Immature natural killer cell (primary cell): ENCODE data around the gene DUSP19. TPM values are rescaled to one million over a fixed set of nuclear protein-coding genes. Genes with fewer than 3 reads are reported as not detected.

Experiments used
- DNase-seq, 3 donors: peaks; one replicate each; pipeline ENCODE4 v3.0.0; 2022; ENCODE audit warnings: mixed read lengths in 1 of 3
- H3K27ac Mint-ChIP-seq, 6 donors: one replicate each; pipeline ENCODE4 v1.8.0; 2020; ENCODE audit warnings: mixed read lengths in 6 of 6, mild to moderate bottlenecking in 5 of 6, inconsistent platforms in 4 of 6, moderate library complexity in 3 of 6
- H3K27me3 Mint-ChIP-seq, 3 donors: one replicate each; pipeline ENCODE4 v1.8.0; 2020 to 2021; ENCODE audit warnings: low read depth in 3 of 3, mild to moderate bottlenecking in 3 of 3, mixed read lengths in 3 of 3, moderate library complexity in 3 of 3, inconsistent platforms in 1 of 3
- H3K36me3 Mint-ChIP-seq, 3 donors: one replicate each; pipeline ENCODE4 v1.8.0; 2020; ENCODE audit warnings: mixed read lengths in 3 of 3, inconsistent platforms in 2 of 3, mild to moderate bottlenecking in 2 of 3
- H3K4me1 Mint-ChIP-seq, 2 donors: one replicate each; pipeline ENCODE4 v1.8.0; 2020; ENCODE audit warnings: inconsistent platforms in 2 of 2, mild to moderate bottlenecking in 2 of 2, mixed read lengths in 2 of 2, moderate library complexity in 1 of 2
- H3K4me3 Mint-ChIP-seq, 5 donors: one replicate each; pipeline ENCODE4 v1.8.0; 2020; ENCODE audit warnings: mild to moderate bottlenecking in 5 of 5, mixed read lengths in 5 of 5, inconsistent platforms in 3 of 5, moderate library complexity in 3 of 5
- H3K9me3 Mint-ChIP-seq, 6 donors: one replicate each; pipeline ENCODE4 v1.8.0; 2020; ENCODE audit warnings: mild to moderate bottlenecking in 6 of 6, mixed read lengths in 6 of 6, inconsistent platforms in 4 of 6, moderate library complexity in 3 of 6
- polyA plus RNA-seq, 3 donors: library from polyadenylated mRNA; unstranded; fragments of 300-500 nt; fragmentation: Illumina TruSeq; gene quantifications; one replicate each; pipeline ENCODE4 v1.2.3, GENCODE V29; 2021

DUSP19 gene
- polyA plus RNA-seq, 3 donors from 2014 or later: 0.91 to 1.3 TPM; not detected in 1

DNA sequence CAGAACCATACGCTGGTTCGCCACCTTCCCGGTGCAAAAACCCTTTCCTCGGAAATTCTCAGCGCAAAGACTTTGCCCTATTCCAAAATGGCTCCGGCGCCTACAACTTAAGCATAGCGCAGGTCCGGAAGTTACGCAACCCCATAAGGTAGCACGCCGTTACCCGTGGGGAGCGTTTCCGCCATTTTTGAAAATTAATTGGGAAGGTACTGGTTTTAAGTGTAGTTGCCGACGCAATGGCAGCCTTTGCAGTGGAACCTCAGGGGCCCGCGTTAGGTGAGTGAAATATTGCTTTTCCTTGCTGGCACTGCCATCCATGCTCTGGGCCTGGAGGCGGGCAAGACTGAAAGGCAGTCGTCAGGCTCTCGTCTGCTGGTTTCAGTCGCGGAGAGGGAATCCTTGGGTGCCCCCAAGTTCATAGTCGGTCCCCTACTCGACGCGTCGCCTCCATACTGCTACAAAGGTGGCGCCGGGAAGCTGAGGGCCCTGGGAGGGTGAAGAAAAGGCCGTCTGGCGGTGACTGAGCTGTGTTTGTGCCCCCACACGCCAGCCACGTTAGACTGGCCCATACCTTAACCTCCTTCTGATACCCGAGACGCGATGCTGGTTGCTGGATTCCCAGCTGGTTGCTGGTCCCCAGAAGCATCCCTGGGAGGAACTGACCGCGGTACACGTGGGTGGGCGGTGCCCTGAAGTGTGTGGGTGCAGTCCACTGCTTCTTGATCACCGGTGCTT, 45.8 kb downstream of the DUSP19 start, which contains the start of gene NUP35:
NUP35 (plus strand) TSS at position 222 of the 735 bp plus-strand sequence; CDS start at position 237, 15 bp downstream.
- Mint-ChIP-seq H3K36me3 (peaks cover 4 to 6% (median 5%) of the 10 kb centered on the region in 3 donors), H3K27ac (peak within 1 kb of the TSS; percentile 89 to 98 (median 95)), H3K4me1 (peaks cover 22 to 35% of the 10 kb centered on the region in 2 donors), H3K9me3 (no peaks in the 10 kb centered on the region), H3K4me3 (peak within 1 kb of the TSS; percentile 88 to 99 (median 98)), H3K27me3 (peaks cover 0 to 14% (median 3%) of the 10 kb centered on the region in 3 donors)
- DNase-seq: peak; percentile 81 to 85 (median 83)

DNA sequence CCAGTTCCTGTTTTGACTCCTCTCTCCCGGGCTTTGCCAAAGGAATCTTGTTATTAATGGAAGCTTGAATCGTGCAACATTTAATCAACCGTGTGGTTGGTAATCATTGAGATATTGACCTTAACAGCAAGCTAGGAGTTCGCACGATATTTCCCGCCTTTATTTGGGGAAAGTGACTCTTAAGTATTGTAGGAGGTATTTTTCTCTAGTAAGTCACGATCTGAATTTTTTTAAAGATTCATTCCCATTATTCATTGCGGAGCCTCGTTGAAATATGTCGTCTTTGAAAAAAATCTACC, 46.4 kb downstream of the DUSP19 start:
- Mint-ChIP-seq H3K27ac (peak overlapping the region; percentile 89 to 98 (median 95)), H3K4me3 (peak overlapping the region; percentile 88 to 99 (median 98)), H3K4me1 (peaks cover 22 to 35% of the 10 kb centered on the region in 2 donors), H3K36me3 (peaks cover 4 to 6% (median 5%) of the 10 kb centered on the region in 3 donors), H3K9me3 (no peaks in the 10 kb centered on the region), H3K27me3 (peaks cover 0 to 13% (median 3%) of the 10 kb centered on the region in 3 donors)
- no peak for DNase-seq

DNA sequence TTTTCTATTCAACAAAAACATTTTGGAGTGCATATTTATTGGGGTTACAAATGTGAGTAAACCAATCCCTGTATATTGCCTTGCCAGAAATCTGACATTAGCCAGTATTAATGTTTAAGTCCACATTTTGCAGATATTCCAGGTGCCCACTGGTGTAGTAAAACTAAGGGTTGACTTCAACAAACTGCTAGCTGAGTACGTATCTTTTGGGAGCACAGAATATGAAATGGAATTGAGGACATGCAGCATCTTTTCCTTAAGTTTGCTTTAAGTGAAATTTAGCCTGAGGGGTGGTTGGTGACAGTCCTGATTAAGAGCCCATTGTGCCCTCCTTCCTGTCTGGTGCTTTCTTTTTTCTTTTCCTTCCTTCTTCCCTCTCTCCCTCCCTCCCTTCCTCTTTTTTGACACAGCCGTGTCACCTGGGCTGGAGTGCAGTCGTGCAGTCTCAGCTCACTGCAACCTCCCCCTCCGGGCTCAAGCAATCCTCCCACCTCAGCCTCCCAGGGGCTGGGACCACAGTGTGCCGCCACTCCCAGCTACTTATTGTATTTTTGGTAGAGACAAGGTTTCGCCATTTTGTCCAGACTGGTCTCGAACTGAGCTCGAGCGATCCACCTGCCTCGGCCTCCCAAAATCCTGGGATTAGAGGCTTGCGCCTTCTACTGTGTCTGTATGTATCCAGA, 47.3 kb downstream of the DUSP19 start:
- Mint-ChIP-seq H3K27ac (peak overlapping the region in 1 of 6 donors; percentile 94), H3K9me3 (no peaks in the 10 kb centered on the region), H3K4me3 (peak overlapping the region; percentile 88 to 99 (median 98)), H3K4me1 (peaks cover 22 to 35% of the 10 kb centered on the region in 2 donors), H3K36me3 (peaks cover 4 to 6% (median 5%) of the 10 kb centered on the region in 3 donors), H3K27me3 (peaks cover 0 to 8% (median 3%) of the 10 kb centered on the region in 3 donors)
- DNase-seq: no peak

DNA sequence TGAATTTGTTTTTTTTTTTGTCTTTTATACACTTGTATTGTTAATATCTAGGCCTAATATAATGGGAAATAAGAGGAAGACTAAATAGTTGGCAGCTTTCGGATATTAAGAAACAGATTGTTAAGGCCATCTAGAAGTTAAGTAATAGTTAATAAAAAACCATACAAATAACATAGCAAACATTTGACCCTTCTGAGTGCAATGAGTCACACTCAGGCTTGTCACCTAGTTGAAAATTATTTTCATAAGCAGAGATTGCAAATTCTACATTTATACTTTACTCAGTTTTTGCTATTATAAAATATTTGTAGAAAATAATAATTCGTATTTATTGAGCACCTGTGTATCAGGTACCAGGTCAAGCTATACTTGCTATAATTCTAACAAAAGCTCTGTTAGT, 48.1 kb downstream of the DUSP19 start:
- Mint-ChIP-seq H3K9me3 (no peaks in the 10 kb centered on the region), H3K27me3 (peaks cover 0 to 6% (median 2%) of the 10 kb centered on the region in 3 donors), H3K27ac (no peak overlapping the region), H3K4me1 (peaks cover 22 to 35% of the 10 kb centered on the region in 2 donors), H3K4me3 (no peak overlapping the region), H3K36me3 (peaks cover 4 to 10% (median 5%) of the 10 kb centered on the region in 3 donors)
- DNase-seq: no peak

DNA sequence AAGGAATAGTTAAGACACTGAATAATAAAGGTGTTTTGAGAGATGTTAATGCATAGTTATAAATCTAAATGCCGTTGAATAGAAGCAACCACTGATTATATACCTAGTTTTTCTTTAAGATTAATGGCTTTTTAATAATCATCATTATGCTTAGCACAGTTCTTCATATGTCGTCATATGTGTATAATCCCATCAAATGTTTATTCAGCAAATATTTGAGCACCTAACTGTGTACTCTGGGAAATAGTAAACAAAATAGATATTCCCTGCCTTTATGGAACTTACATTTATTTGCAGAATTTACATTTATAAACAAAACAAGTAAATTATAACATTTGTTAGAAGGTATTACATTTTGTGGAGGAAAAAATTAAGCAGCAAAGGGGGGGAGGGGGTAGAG, 55.5 kb downstream of the DUSP19 start:
- Mint-ChIP-seq H3K4me1 (no peaks in the 10 kb centered on the region), H3K36me3 (peaks cover 9 to 17% (median 15%) of the 10 kb centered on the region in 3 donors)

DNA sequence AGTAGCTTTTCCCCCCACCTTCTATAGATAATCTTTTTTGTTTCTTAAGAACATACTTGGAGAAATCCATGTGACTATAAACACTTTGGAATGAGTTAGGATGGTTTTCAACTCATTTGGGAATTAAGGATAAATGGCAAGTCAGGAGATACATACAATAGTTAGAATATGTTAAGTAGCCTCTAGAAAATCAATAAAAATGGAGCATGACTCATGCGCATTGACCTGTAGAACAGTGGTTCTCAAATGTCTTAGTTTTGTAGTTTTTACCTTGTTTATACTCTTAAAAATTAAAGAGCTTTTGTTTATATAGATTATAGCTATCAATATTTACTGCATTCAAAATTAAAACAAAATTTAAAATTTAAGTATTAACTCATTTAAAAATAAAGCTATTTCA, 70.4 kb downstream of the DUSP19 start:
- peaks cover 28 to 41% (median 29%) of the 10 kb centered on the region in 3 donors for H3K36me3 Mint-ChIP-seq
- DNase-seq: no peak
- H3K27me3 Mint-ChIP-seq: no peaks in the 10 kb centered on the region
- H3K27ac Mint-ChIP-seq: no peak overlapping the region
- peaks cover 2 to 15% of the 10 kb centered on the region in 2 donors for H3K4me1 Mint-ChIP-seq
- H3K4me3 Mint-ChIP-seq: no peak overlapping the region
- H3K9me3 Mint-ChIP-seq: peaks cover 0 to 4% (median 0%) of the 10 kb centered on the region in 6 donors

More for the DNA sequence above, 55.5 kb downstream of the DUSP19 start:
- H3K27ac Mint-ChIP-seq: no peak overlapping the region
- H3K9me3 Mint-ChIP-seq: no peaks in the 10 kb centered on the region
- DNase-seq: no peak
- no peak overlapping the region for H3K4me3 Mint-ChIP-seq
- peaks cover 0 to 2% (median 0%) of the 10 kb centered on the region in 3 donors for H3K27me3 Mint-ChIP-seq

DNA sequence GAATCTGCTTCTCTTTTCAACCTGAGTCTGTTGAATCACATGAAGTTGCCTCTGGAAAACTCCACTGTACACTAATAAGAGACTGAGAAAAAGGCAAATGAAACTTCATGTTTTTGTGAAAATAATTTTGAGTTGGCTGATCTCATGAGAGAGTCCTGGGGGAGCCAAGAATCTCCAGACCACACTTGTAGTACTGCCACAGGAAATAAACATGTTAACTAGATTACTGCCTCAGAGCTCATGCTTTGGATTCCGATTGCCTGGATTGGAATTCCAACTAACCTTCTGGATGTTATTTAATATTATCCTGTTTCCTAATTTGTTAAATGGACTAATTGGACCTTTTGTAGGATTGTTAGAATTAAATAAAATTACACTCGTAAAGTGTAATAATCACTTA, 70.9 kb downstream of the DUSP19 start:
- no peak overlapping the region for H3K27ac Mint-ChIP-seq
- peaks cover 27 to 40% (median 30%) of the 10 kb centered on the region in 3 donors for H3K36me3 Mint-ChIP-seq
- H3K4me3 Mint-ChIP-seq: no peak overlapping the region
- no peaks in the 10 kb centered on the region for H3K9me3 Mint-ChIP-seq
- no peaks in the 10 kb centered on the region for H3K27me3 Mint-ChIP-seq
- H3K4me1 Mint-ChIP-seq: peaks cover 2 to 15% of the 10 kb centered on the region in 2 donors
- no peak for DNase-seq

Other genes starting within 250 kb of the DUSP19 start
- gene FRZB, start 212.1 kb upstream of the DUSP19 start, polyA plus RNA-seq: not detected
- 1 to 10 TPM in 2 of 3 donors, under 1 TPM in 1; 0.52 to 3.7 (median 2.2) TPM for gene NCKAP1, start 40.3 kb upstream of the DUSP19 start, polyA plus RNA-seq
- gene NUP35, start 45.7 kb downstream of the DUSP19 start, polyA plus RNA-seq: 1 to 10 TPM; 2.4 to 6.1 (median 5.0) TPM